GM12865 (cell line): Measurements from ENCODE around the gene VMAC.

ENCODE experiments used
- DNase-seq: peaks from one replicate; pipeline ENCODE4 v3.0.0; 2010; ENCODE audit warnings: low read depth
- H3K4me3 ChIP-seq: 2 replicates; pipeline ENCODE4 v1.5.1; 2011; ENCODE audit warnings: mild to moderate bottlenecking, low read depth, low read length, control low read depth
- CTCF ChIP-seq: IDR thresholded peaks from 2 replicates; pipeline ENCODE4 v1.5.1; 2011; ENCODE audit warnings: low read length, control low read depth, low read depth, inconsistent platforms; ENCODE audit not compliant: insufficient read depth; ENCODE audit errors: missing control alignments

Gene VMAC

GRCh38 chr19:5953680-5954213 lies 49.1 kb downstream of the VMAC start:
- DNase-seq, result no peak
- TF ChIP-seq CTCF, result no peak
- H3K4me3 ChIP-seq, result no peak overlapping the region

- no peak for TF ChIP-seq CTCF
- no peak for DNase-seq
- H3K4me3 ChIP-seq, result no peak overlapping the region
Observed at GRCh38 chr19:5954293-5954692, 49.6 kb downstream of the VMAC start.

GRCh38 chr19:5955636-5955935 lies 50.9 kb downstream of the VMAC start:
- no peak for DNase-seq
- no peak overlapping the region for H3K4me3 ChIP-seq
- TF ChIP-seq CTCF, result no peak

GRCh38 chr19:5956323-5956722 lies 51.7 kb downstream of the VMAC start:
- DNase-seq, result no peak
- H3K4me3 ChIP-seq, result no peak overlapping the region
- TF ChIP-seq CTCF, result no peak

- no peak overlapping the region for H3K4me3 ChIP-seq
- DNase-seq, result no peak
- no peak for TF ChIP-seq CTCF
Observed at GRCh38 chr19:5956728-5957127, 52.1 kb downstream of the VMAC start.

GRCh38 chr19:5957170-5957569 lies 52.5 kb downstream of the VMAC start:
- no peak for DNase-seq
- TF ChIP-seq CTCF, result no peak
- no peak overlapping the region for H3K4me3 ChIP-seq

- no peak overlapping the region for H3K4me3 ChIP-seq
- no peak for TF ChIP-seq CTCF
- no peak for DNase-seq
Observed at GRCh38 chr19:5958074-5958850, 53.6 kb downstream of the VMAC start.
